ENCODE data around the gene TCTA.

GRCh38 chr3:49386056-49386756, 26.0 kb upstream of the TCTA start:
- TF ChIP-seq, protein P1, sequence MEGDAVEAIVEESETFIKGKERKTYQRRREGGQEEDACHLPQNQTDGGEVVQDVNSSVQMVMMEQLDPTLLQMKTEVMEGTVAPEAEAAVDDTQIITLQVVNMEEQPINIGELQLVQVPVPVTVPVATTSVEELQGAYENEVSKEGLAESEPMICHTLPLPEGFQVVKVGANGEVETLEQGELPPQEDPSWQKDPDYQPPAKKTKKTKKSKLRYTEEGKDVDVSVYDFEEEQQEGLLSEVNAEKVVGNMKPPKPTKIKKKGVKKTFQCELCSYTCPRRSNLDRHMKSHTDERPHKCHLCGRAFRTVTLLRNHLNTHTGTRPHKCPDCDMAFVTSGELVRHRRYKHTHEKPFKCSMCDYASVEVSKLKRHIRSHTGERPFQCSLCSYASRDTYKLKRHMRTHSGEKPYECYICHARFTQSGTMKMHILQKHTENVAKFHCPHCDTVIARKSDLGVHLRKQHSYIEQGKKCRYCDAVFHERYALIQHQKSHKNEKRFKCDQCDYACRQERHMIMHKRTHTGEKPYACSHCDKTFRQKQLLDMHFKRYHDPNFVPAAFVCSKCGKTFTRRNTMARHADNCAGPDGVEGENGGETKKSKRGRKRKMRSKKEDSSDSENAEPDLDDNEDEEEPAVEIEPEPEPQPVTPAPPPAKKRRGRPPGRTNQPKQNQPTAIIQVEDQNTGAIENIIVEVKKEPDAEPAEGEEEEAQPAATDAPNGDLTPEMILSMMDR (IDR thresholded peaks at IDR 0.05), result no peak
- TF ChIP-seq POLR2AphosphoS5 (IDR thresholded peaks at IDR 0.05) (no peak), POLR2A (IDR thresholded peaks at IDR 0.05; ENCODE audit: low read depth) (no peak), EP300 (IDR thresholded peaks at IDR 0.05) (no peak)

Measured in esophagus muscularis mucosa (tissue), 4 donors.